Heart right ventricle (tissue), 16 donors: ENCODE measurements around the gene ERBB4. TPM values are rescaled to one million over a fixed set of nuclear protein-coding genes. Genes with fewer than 3 reads are reported as not detected.

Experiments used
- ATAC-seq, 8 donors: fragments of 200-7000 bp; cut with Tn5 transposase; one replicate each; pipeline ENCODE4 v1.9.1; 2020; ENCODE audit warnings: mild to moderate bottlenecking in 8 of 8, moderate library complexity in 8 of 8, moderate number of reproducible peaks in 1 of 8
- DNase-seq, 2 donors: peaks; one replicate each; pipeline ENCODE4 v3.0.0-alpha.2; 2020
- H3K27ac ChIP-seq, 10 donors: fragments of 200-600 bp; sonication (generic) in 2 of 10; one replicate each; pipeline versions ENCODE4 v1.5.0 to v1.8.0; 2020 to 2022; ENCODE audit warnings: mild to moderate bottlenecking in 3 of 10
- H3K27me3 ChIP-seq, 7 donors: fragments of 200-600 bp; one replicate each; pipeline ENCODE4 v1.8.0; 2021 to 2022; ENCODE audit warnings: mild to moderate bottlenecking in 2 of 7
- H3K36me3 ChIP-seq, 9 donors: fragments of 200-600 bp; sonication (generic) in 1 of 9; one replicate each; pipeline versions ENCODE4 v1.5.0 to v1.8.0; 2020 to 2022; ENCODE audit warnings: mild to moderate bottlenecking in 2 of 9
- H3K4me1 ChIP-seq, 9 donors: fragments of 200-600 bp; sonication (generic) in 1 of 9; one replicate each; pipeline versions ENCODE4 v1.5.0 to v1.8.0; 2020 to 2022; ENCODE audit warnings: mild to moderate bottlenecking in 4 of 9
- H3K4me3 ChIP-seq, 10 donors: fragments of 200-600 bp; sonication (generic) in 2 of 10; one replicate each; pipeline versions ENCODE4 v1.5.0 to v1.8.0; 2020 to 2022; ENCODE audit warnings: mild to moderate bottlenecking in 7 of 10, moderate library complexity in 2 of 10
- H3K9me3 ChIP-seq, 11 donors: fragments of 200-600 bp in 10 of 11; sonication (generic) in 2 of 11; one replicate each; pipeline versions ENCODE4 v1.5.0 to v1.8.0; 2013 to 2022; ENCODE audit warnings: mild to moderate bottlenecking in 2 of 11, control low read depth in 1 of 11, moderate library complexity in 1 of 11
- CTCF ChIP-seq, 9 donors: fragments of 200-600 bp; sonication (generic) in 2 of 9; IDR thresholded peaks; one replicate each; pipeline versions ENCODE4 v1.5.0 to v1.8.0; 2021 to 2022; ENCODE audit warnings: antibody characterized with exemption in 9 of 9, mild to moderate bottlenecking in 5 of 9, moderate library complexity in 1 of 9
- WGBS, 2 donors: extraction: QIAGEN DNeasy Blood & Tissue Kit; methylation state at CpG; one replicate each; pipeline ENCODE4 v1.1.7; 2013; ENCODE audit warnings: inconsistent platforms in 1 of 2; 5-methylcytosine and 5-hydroxymethylcytosine counted together
- intact Hi-C, 10 donors: fragments of 100-400 bp; cut with DNase I; formaldehyde crosslinking; loops; one replicate each; pipeline versions ENCODE4 v1.11.1 to v1.14.2; 2022
- polyA plus RNA-seq, 2 donors: library from polyadenylated mRNA; stranded (reverse); fragments of 200-250 nt; gene quantifications; one replicate each; pipeline ENCODE4 v1.2.3, GENCODE V29; 2013
- total RNA-seq, 10 donors: library from RNA; stranded (reverse); fragmentation: NEBNext Ultra II Directional in 3 of 10; extraction: Animal tissue kit (Norgen Biotek cat#: 25700) in 3 of 10; gene quantifications; one replicate each; pipeline versions ENCODE4 v1.2.1 to v1.2.4, GENCODE V29; 2021 to 2023
- donor health status: Arrhythmogenic right ventricular cardiomyopathy.
- donor health status: ischemic (EF 13 %, LVEDD 7.1; RV severe dilation, severe dysfunction).
- donor health status: healthy with polysubstance abuse.
- donor health status: DM: no; HTN: yes; CAD: no.
- donor health status: DM: no; HTN: no; CAD: no.
- donor health status: ischemic (EF 25% LVEDD 6.9; RV normal size, moderate dysfunction).
- donor health status: ischemic (EF 25% LVEDD 5.7; RV mildly dilated, moderate dysfunction).
- donor health status: healthy.
- donor health status: DM: yes; HTN: yes; CAD: no.
- donor health status: Ischemic cardiomyopathy.
- donor health status: ischemic (EF 35%, LVEDD 5.7; RV mildly dilated, moderate dysfunction).
- donor health status: nonischemic (EF 11% LVEDD 7.7; RV severe dilation, severe dysfunction).
- donor health status: DM: yes; HTN: yes; CAD: no.
- donor health status: PGD.
- donor health status: ischemic (EF 29% LVEDD 5.4; RV normal size, mild dysfunction).
- donor health status: nonischemic (EF 23%, LVEDD 6.1; RV moderate dilation, normal function).

ERBB4 gene
- total and polyA plus RNA-seq, 12 donors, result 1.2 to 24.6 (median 16.1) TPM

GRCh38 chr2:212157012-212157411, 381.6 kb downstream of the ERBB4 start:
- H3K36me3 ChIP-seq, result no peaks in the 10 kb centered on the region
- ATAC-seq (no peak), DNase-seq (no peak)
- no peaks in the 10 kb centered on the region for H3K27me3 ChIP-seq
- 17 to 30% methylated on average over 1 of the region's 1 CpG for WGBS, 2 donors
- H3K27ac ChIP-seq, result no peak overlapping the region
- no peak overlapping the region for H3K4me3 ChIP-seq
- H3K4me1 ChIP-seq, result peaks cover 0 to 6% (median 0%) of the 10 kb centered on the region in 9 donors
- intact Hi-C loops, result loop anchor here in 3 of 10 donors (10.0 kb wide), 2 partner anchors 368 to 378 kb away; partner anchors contain the start of gene ERBB4 (in 2 of the 3)
- H3K9me3 ChIP-seq, result no peaks in the 10 kb centered on the region
- TF ChIP-seq CTCF (IDR thresholded peaks at IDR 0.05), result no peak

- no peak overlapping the region for H3K4me3 ChIP-seq
- no peak for ATAC-seq
- no peaks in the 10 kb centered on the region for H3K36me3 ChIP-seq
- 90 to 91% methylated on average over 3 of the region's 3 CpGs for WGBS, 2 donors
- no peak overlapping the region for H3K27ac ChIP-seq
- no peaks in the 10 kb centered on the region for H3K27me3 ChIP-seq
- no peak for TF ChIP-seq CTCF (IDR thresholded peaks at IDR 0.05)
- H3K4me1 ChIP-seq, result peaks cover 0 to 6% (median 0%) of the 10 kb centered on the region in 9 donors
- intact Hi-C loops, result loop anchor here in 3 of 10 donors (10.0 kb wide), 2 partner anchors 369 to 379 kb away; partner anchors contain the start of gene ERBB4 (in 2 of the 3)
- H3K9me3 ChIP-seq, result no peaks in the 10 kb centered on the region
- no peak for DNase-seq
Measured at GRCh38 chr2:212156088-212156487, 382.5 kb downstream of the ERBB4 start.

- ATAC-seq (peak in 3 of 8 donors; percentile 59 to 65 (median 60)), DNase-seq (no peak)
- Histone ChIP-seq H3K27me3 (no peaks in the 10 kb centered on the region), H3K27ac (no peak overlapping the region), H3K4me3 (no peak overlapping the region), H3K36me3 (no peaks in the 10 kb centered on the region), H3K9me3 (no peaks in the 10 kb centered on the region), H3K4me1 (peaks cover 0 to 6% (median 0%) of the 10 kb centered on the region in 9 donors)
- TF ChIP-seq CTCF (IDR thresholded peaks at IDR 0.05), result no peak
- intact Hi-C loops, result loop anchor here in 3 of 10 donors (10.0 kb wide), 2 partner anchors 370 to 380 kb away; partner anchors contain the start of gene ERBB4 (in 2 of the 3)
- 45 to 55% methylated on average over 2 of the region's 2 CpGs for WGBS, 2 donors
Measured at GRCh38 chr2:212154477-212154878, 384.1 kb downstream of the ERBB4 start.

- intact Hi-C loops, result loop anchor here in 3 of 10 donors (10.0 kb wide), 2 partner anchors 371 to 381 kb away; partner anchors contain the start of gene ERBB4 (in 2 of the 3)
- H3K36me3 ChIP-seq, result no peaks in the 10 kb centered on the region
- H3K9me3 ChIP-seq, result no peaks in the 10 kb centered on the region
- H3K27me3 ChIP-seq, result no peaks in the 10 kb centered on the region
- DNase-seq (no peak), ATAC-seq (no peak)
- H3K27ac ChIP-seq, result no peak overlapping the region
- H3K4me3 ChIP-seq, result no peak overlapping the region
- no peak for TF ChIP-seq CTCF (IDR thresholded peaks at IDR 0.05)
- 69 to 81% methylated on average over 2 of the region's 2 CpGs for WGBS, 2 donors
- H3K4me1 ChIP-seq, result peaks cover 0 to 6% (median 0%) of the 10 kb centered on the region in 9 donors
Measured at GRCh38 chr2:212153923-212154322, 384.7 kb downstream of the ERBB4 start.
